Endothelial cell of coronary artery (primary cell): ENCODE results near the gene TC2N. TPM values are rescaled to one million over a fixed set of nuclear protein-coding genes. Genes with fewer than 3 reads are reported as not detected.

ENCODE experiments used
- total RNA-seq: library from RNA; depleted of rRNA; stranded (reverse); fragments of >200 nt; gene quantifications from 2 replicates; pipeline ENCODE4 v1.2.3, GENCODE V29; 2014

The TC2N gene
- under 0.01 TPM in 1 of 2 replicates, not detected in the other for total RNA-seq

DNA sequence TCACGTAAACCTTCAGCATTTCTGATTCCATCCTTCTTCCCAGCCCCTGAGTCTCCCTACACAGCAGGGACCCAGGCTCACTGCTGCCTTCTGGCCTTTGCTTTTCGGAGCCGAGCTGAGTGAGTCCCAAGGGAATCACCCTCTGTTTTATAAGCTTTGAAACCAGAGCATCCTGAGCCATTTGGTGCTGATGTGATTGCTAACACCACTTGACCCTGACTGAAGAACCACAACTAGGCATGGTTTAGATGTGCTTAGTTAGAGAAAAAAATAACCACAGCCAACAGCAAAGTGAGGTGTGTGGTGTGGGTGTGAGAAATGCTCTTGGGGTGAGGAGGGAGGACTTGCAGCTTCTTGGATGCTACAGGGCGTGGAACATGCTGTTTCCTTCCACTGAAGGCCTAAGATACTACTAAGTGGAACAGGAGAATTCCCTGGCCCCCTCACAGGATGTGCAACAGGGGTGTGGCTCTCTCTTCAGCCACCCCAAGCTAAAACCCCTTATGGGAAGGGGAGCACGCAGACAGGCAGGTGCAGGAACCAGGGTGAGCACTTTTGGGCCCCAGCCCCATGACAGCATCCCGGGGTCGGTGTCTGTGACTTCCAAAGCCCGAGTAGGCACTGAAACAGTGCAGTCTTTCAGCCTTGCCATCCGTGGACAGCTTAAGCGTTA, at the start of gene TC2N:
Gene TC2N, minus strand, starts transcription at position 221 of the 673 bp plus-strand sequence. CDS start 53,767 bp downstream, outside the sequence.

DNA sequence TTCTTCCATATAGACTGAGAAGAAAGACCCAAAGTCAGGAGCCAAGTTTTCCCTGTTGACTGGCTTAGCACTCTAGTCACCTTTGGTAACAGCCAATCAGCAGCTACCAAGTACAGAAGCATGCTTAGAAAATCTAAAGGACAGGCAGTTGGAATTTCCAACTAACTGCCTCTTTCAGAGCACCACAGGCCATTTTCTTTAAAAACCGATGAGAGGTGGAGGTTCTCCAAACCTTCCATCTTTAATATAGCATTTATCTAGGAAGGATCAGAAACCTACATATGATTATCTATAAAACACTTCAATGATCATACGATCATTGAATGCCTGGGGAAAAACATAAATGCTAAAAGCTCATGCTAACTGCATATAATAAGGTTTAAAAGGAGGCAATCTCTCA, 135.3 kb downstream of the TC2N start, which contains the start of gene CATSPERB:
Gene CATSPERB, minus strand, starts transcription at position 101 of the 400 bp plus-strand sequence. CDS start 2,607 bp downstream, outside the sequence.

Other genes starting within 250 kb of the TC2N start
- not detected in 2 replicates for gene CATSPERB, start 135.4 kb downstream of the TC2N start, total RNA-seq
- 0.90 and 11.2 TPM in 2 replicates for gene FBLN5, start 80.2 kb upstream of the TC2N start, total RNA-seq
- gene TRIP11, start 172.5 kb upstream of the TC2N start, total RNA-seq, result 27.8 and 30.9 TPM in 2 replicates
- 50.1 and 81.2 TPM in 2 replicates for gene ATXN3, start 239.0 kb upstream of the TC2N start, total RNA-seq